GM12872 (cell line): Measurements from ENCODE around the gene NCKAP5.

ENCODE experiments used
- CTCF ChIP-seq: IDR thresholded peaks from 3 replicates; pipeline ENCODE4 v1.5.1; 2011; ENCODE audit warnings: low read depth, mild to moderate bottlenecking, low read length, moderate library complexity; ENCODE audit not compliant: insufficient read depth

Gene NCKAP5

DNA sequence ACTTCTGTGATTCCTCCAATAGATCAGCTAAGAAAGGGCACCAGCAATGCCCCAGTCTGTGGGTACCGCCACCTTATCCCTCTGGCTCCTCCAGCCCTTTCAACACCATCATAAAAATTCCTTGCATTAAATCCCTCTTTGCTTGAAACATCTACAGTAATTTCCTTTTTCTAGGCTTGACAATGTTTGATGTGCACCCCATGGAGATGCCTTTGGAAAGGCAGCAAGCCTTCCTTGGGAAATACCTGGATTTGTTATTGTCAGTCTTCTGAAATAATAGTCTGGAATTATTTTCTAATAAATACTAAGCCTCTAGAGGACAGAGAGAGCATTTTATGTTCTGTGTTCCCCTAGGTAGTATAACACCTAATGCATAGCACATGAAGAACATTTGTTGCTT is 46.1 kb downstream of the NCKAP5 start:
- no peak for TF ChIP-seq CTCF

DNA sequence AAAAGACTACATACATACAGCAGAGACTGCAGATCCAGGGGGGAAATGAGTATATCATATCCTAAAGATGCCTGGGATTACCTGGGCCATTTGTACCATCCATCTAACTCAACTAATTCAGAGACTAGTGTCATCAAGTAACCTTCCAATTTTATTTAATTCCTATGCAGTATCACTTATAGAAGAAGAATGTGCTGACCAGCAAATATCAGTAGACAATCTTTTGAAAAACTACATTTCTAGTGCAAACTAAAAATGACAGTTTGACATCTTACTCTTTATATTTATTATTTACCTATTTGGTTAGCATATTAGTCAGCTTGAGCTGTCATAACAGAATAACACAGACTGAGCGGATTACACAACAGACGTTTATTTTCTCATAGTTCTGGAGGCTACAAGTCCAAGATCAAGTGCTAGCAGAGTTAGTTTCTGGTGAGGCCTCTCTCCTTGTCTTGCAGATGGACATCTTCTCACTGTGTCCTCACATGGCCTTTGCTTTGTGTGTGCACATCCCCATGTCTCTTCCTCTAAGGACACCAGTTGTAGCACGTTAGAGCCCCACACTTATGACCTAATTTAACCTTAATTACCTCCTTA is 47.0 kb downstream of the NCKAP5 start:
- no peak for TF ChIP-seq CTCF

GRCh38 chr2:133519677-133520076 is 48.6 kb downstream of the NCKAP5 start:
- TF ChIP-seq CTCF: peak; percentile 57; the same call in 2 of the 3 replicates

DNA sequence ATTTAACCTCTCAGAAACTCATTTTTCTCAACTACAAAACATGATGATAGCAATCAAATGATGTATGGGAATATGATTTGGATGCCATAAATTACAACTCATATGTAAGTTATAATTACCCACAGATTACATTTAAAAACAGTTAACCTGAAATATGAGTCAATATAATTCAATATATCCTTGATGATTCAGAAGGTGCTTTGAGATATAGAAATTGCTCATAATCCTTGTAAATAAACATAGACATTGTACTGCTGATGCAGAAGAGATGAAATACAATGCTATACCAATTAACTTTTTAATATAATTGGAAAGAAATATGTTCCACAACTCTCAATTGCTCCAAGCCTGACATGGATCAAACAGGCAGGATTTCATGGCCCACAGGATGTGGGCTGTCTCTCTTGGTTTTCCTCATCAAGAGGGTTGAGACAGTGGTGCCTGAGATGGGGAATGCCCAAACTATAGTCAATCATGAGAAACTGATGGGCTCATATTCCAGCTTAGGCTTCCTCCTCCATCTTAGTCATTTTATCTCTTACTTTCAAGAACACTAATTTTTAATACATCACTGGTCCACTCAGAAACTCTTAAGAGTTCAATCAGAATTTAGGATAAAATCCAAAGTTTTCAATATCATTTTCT is 49.4 kb downstream of the NCKAP5 start:
- TF ChIP-seq CTCF: no peak

- TF ChIP-seq CTCF: no peak
These were observed 50.4 kb downstream of the NCKAP5 start for GRCh38 chr2:133517876-133518275.

DNA sequence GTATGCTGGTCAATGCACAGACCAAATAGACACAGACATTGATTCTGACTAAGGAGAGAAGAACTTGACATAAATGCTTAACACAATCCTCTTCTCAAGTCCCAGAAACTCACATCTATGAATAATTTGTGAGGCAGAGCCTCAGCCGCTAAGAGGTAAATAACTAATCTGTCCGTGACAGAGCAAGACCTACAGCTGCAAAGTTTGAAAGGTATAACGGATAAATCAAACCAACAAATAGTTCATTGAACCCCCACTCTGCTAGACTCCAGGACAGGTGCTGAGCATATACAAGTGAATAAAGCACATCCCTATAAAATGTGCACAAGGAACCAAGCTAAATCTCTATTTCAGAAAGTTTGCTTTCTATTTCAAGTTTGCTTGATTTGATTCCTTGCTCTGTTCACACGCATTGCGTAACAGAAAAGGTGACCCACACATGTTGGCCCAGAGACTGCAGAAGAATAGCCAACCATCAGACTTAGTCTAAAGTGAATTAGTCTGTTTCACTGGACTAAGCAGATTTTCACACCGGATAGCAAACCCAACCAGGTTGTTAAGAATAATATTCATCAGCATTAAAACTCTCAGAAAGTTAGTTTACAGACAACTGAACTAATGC is 51.7 kb downstream of the NCKAP5 start:
- TF ChIP-seq CTCF: no peak

DNA sequence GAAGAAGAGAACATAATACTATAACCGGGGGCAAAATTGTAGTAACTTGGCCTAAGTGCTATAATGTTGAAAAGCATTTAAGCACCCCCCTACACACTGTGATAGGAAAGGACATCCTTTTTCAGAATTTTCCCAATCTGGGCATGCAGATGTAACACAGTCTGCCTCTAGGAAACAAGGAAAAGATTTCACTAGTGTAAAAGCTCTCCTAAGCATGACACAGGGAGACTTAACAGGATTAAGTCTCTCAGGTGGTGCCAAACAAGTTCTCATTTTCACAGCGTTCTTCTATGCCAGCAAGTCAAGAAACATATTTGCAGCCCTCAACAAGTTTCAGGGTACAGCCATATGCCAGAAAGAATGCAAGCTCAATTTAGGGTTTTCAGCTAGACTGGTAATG is 53.0 kb downstream of the NCKAP5 start:
- no peak for TF ChIP-seq CTCF
